Measurements from ENCODE around the gene RASGRF1. TPM values are rescaled to one million over a fixed set of nuclear protein-coding genes. Genes with fewer than 3 reads are reported as not detected.
"Not testable (repeated sequence)": the region's sequence is repeated elsewhere in the genome, so short reads cannot be mapped to it uniquely, and the experiment has no call there.

The RASGRF1 gene
- total and polyA plus RNA-seq, 12 donors, result 0.11 to 6.9 (median 0.46) TPM

DNA sequence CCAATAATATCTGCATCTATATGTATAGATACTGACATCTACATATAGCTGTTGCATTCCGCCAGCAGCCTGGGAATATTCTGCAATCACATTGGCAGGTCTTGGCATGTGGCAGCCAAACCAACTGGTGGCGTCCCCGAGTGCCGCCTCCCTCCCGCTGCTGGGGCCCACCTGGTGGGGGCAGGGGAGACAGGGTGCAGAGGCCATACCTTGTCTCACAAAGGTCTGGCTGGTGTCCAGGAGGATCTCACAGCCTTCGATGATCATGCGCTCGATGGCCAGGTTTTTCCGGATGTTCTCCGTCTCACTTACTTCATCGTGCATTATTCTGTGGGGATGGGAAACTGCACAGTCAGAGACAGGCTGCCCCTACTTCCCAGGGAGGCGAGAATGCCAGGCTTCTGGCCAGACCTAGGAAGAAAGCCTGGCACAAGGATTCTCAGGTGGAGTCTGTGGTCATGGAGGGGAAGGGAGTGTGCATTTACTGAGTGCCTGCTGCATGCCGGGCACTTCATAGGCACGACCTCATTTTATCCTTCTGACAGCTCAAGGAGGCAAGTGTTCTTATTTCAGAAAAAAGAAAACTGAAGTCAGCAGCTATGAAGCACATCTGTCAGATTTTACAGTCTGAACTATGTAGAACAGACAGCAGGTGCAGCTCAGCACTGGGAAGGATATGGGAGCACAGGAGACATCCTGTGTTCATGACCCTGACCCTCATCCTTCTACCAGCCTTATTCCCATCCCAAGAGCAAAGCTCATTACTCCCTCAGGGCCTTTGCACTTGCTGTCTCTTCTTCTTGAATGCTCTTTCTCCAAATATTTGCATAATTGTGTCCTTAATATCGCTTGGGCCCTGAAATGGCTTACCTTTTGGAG, 62.8 kb downstream of the RASGRF1 start:
- 73 to 75% (median 74%) methylated on average over 15 of the region's 15 CpGs for WGBS, 4 donors
- TF ChIP-seq POLR2A (IDR thresholded peaks at IDR 0.05), result no peak
- TF ChIP-seq, protein P1, sequence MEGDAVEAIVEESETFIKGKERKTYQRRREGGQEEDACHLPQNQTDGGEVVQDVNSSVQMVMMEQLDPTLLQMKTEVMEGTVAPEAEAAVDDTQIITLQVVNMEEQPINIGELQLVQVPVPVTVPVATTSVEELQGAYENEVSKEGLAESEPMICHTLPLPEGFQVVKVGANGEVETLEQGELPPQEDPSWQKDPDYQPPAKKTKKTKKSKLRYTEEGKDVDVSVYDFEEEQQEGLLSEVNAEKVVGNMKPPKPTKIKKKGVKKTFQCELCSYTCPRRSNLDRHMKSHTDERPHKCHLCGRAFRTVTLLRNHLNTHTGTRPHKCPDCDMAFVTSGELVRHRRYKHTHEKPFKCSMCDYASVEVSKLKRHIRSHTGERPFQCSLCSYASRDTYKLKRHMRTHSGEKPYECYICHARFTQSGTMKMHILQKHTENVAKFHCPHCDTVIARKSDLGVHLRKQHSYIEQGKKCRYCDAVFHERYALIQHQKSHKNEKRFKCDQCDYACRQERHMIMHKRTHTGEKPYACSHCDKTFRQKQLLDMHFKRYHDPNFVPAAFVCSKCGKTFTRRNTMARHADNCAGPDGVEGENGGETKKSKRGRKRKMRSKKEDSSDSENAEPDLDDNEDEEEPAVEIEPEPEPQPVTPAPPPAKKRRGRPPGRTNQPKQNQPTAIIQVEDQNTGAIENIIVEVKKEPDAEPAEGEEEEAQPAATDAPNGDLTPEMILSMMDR (IDR thresholded peaks at IDR 0.05), result no peak
- Histone ChIP-seq H3K4me1 (replicated peaks in 1 of 2) (no peaks in the 10 kb centered on the region), H3K27ac (no peak overlapping the region), H3K36me3 (replicated peaks in 1 of 2) (no peaks in the 10 kb centered on the region), H3K4me3 (no peak overlapping the region), H3K9me3 (replicated peaks in 1 of 3) (no peaks in the 10 kb centered on the region), H3K27me3 (no peaks in the 10 kb centered on the region)
- DNase-seq, result no peak
- intact Hi-C loops (cut with DNase I), result loop anchor here (2.0 to 5.0 kb wide), 2 partner anchors 155 to 157 kb away; no protein-coding TSS in a partner anchor

DNA sequence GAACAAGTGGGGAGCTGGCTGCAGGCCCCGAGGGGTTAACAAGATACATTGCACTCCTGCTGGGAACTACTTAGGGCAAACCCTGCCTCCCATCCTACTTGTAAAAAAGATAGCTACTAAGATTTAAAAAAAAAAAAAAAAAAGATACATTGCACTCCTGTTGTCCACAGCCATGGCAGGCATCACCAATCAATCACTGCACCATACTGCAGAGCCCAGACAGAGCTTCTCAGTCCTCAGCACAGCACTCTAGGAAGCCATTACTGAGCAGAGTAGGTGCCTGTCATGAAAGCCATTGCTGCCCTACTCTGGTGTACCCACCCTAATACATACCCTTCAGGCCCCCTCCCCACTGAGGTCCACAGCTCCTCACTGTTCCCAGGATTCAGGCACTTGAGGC, 64.8 kb downstream of the RASGRF1 start:
- WGBS, 4 donors, result 85 to 100% (median 91%) methylated on average over 1 of the region's 1 CpG
- no peaks in the 10 kb centered on the region for H3K36me3 ChIP-seq (replicated peaks in 1 of 2)
- no peaks in the 10 kb centered on the region for H3K27me3 ChIP-seq
- no peaks in the 10 kb centered on the region for H3K9me3 ChIP-seq (replicated peaks in 1 of 3)
- no peak for TF ChIP-seq POLR2A (IDR thresholded peaks at IDR 0.05)
- TF ChIP-seq, protein P1 (IDR thresholded peaks at IDR 0.05), result no peak
- H3K4me3 ChIP-seq, result no peak overlapping the region
- intact Hi-C loops (cut with DNase I), result loop anchor here in 1 of 2 donors (5.0 kb wide), 1 partner anchor 156 kb away; no protein-coding TSS in a partner anchor
- H3K27ac ChIP-seq, result no peak overlapping the region
- DNase-seq, result no peak
- H3K4me1 ChIP-seq (replicated peaks in 1 of 2), result no peaks in the 10 kb centered on the region

- intact Hi-C loops (cut with DNase I), result loop anchor here in 1 of 2 donors (5.0 kb wide), 1 partner anchor 157 kb away; no protein-coding TSS in a partner anchor
- WGBS, 4 donors, result 69 to 81% (median 74%) methylated on average over 5 to 6 of the region's 6 CpGs
- H3K27ac ChIP-seq, result no peak overlapping the region
- no peaks in the 10 kb centered on the region for H3K36me3 ChIP-seq (replicated peaks in 1 of 2)
- H3K9me3 ChIP-seq (replicated peaks in 1 of 3), result no peaks in the 10 kb centered on the region
- TF ChIP-seq POLR2A (IDR thresholded peaks at IDR 0.05), result no peak
- TF ChIP-seq, protein P1 (IDR thresholded peaks at IDR 0.05), result no peak
- H3K27me3 ChIP-seq, result no peaks in the 10 kb centered on the region
- no peak overlapping the region for H3K4me3 ChIP-seq
- H3K4me1 ChIP-seq (replicated peaks in 1 of 2), result no peaks in the 10 kb centered on the region
- peak in 1 of 7 donors; percentile 23 for DNase-seq
Observed at GRCh38 chr15:79025201-79025600, 65.4 kb downstream of the RASGRF1 start.

GRCh38 chr15:79024493-79024892, 66.1 kb downstream of the RASGRF1 start:
- H3K27me3 ChIP-seq; H3K36me3 ChIP-seq (replicated peaks in 1 of 2); H3K9me3 ChIP-seq (replicated peaks in 1 of 3); DNase-seq; H3K4me1 ChIP-seq (replicated peaks in 1 of 2); H3K27ac ChIP-seq; H3K4me3 ChIP-seq; intact Hi-C loops (cut with DNase I): not testable (repeated sequence)

Measured in adrenal gland (tissue), 12 donors.